Activated CD8-positive, alpha-beta memory T cell treated with anti-CD3 and anti-CD28 coated beads for 4 hours (primary cell): Measurements from ENCODE around the gene PDE6B.
"Not testable (repeated sequence)": the region's sequence is repeated elsewhere in the genome, so short reads cannot be mapped to it uniquely, and the experiment has no call there.

ENCODE experiments used
- DNase-seq, 2 donors: peaks; one replicate each; pipeline ENCODE4 v3.0.0-alpha.2; 2020; ENCODE audit warnings: low read depth in 2 of 2

PDE6B gene

GRCh38 chr4:635851-636627 is 10.7 kb downstream of the PDE6B start:
- DNase-seq: no peak

GRCh38 chr4:636628-637159 is 11.3 kb downstream of the PDE6B start:
- DNase-seq: no peak

- DNase-seq: no peak
Observed at GRCh38 chr4:637536-638280, 12.3 kb downstream of the PDE6B start.

GRCh38 chr4:642366-642765 is 17.0 kb downstream of the PDE6B start:
- DNase-seq: not testable (repeated sequence)

- no peak for DNase-seq
Observed at GRCh38 chr4:646460-646859, 21.1 kb downstream of the PDE6B start.

GRCh38 chr4:647481-647880 is 22.1 kb downstream of the PDE6B start:
- no peak for DNase-seq

- DNase-seq: no peak
Observed at GRCh38 chr4:648579-649292, 23.4 kb downstream of the PDE6B start.

- no peak for DNase-seq
Observed at GRCh38 chr4:649293-649625, 23.9 kb downstream of the PDE6B start.

GRCh38 chr4:649751-650310 is 24.5 kb downstream of the PDE6B start:
- no peak for DNase-seq

GRCh38 chr4:650461-650860 is 25.1 kb downstream of the PDE6B start:
- no peak for DNase-seq

- no peak for DNase-seq
Observed at GRCh38 chr4:650951-651883, 25.8 kb downstream of the PDE6B start.

GRCh38 chr4:651884-652642 is 26.7 kb downstream of the PDE6B start:
- DNase-seq: no peak

- DNase-seq: no peak
Observed at GRCh38 chr4:653080-653821, 27.9 kb downstream of the PDE6B start.

GRCh38 chr4:653831-654502 is 28.6 kb downstream of the PDE6B start:
- no peak for DNase-seq

- DNase-seq: no peak
Observed at GRCh38 chr4:654503-654845, 29.1 kb downstream of the PDE6B start.

- no peak for DNase-seq
Observed at GRCh38 chr4:654871-655463, 29.6 kb downstream of the PDE6B start.

GRCh38 chr4:655464-656151 is 30.2 kb downstream of the PDE6B start:
- DNase-seq: no peak
